HepG2 (cell line): ENCODE results near the gene ZCCHC4. TPM values are rescaled to one million over a fixed set of nuclear protein-coding genes. Genes with fewer than 3 reads are reported as not detected.

Source experiments
- ARID3A ChIP-seq: IDR thresholded peaks from 2 replicates; pipeline ENCODE4 v1.6.1; 2012; ENCODE audit warnings: low read depth, low read length, improper control_type of control experiment
- UBTF ChIP-seq: sonication (generic); formaldehyde crosslinking; IDR thresholded peaks from 2 replicates; pipeline ENCODE4 v1.4.0; 2020; ENCODE audit warnings: mild to moderate bottlenecking, missing genetic modification reagents
- ZNF253 ChIP-seq: sonication (generic); formaldehyde crosslinking; IDR thresholded peaks from 2 replicates; pipeline ENCODE4 v1.8.0; 2022; ENCODE audit warnings: mild to moderate bottlenecking, missing genetic modification reagents, borderline replicate concordance
- ZNF841 ChIP-seq: sonication (generic); formaldehyde crosslinking; IDR thresholded peaks from 2 replicates; pipeline ENCODE4 v1.8.1; 2023; ENCODE audit warnings: missing genetic modification reagents, borderline replicate concordance
- polyA plus RNA-seq, 8 experiments: library from polyadenylated mRNA; depleted of rRNA in 3 of 8; stranded (reverse) in 7 of 8; unstranded in 1 of 8; fragments of >200 nt; fragmentation: Illumina TruSeq in 4 of 8; extraction: Trizol in 4 of 8; gene quantifications; 2 replicates each; pipeline versions ENCODE4 v1.2.1 to v1.2.3, GENCODE V29; 2011 to 2016; ENCODE audit warnings: low read depth in 4 of 8, missing spikeins in 1 of 8, mixed read lengths in 1 of 8; ENCODE audit not compliant: insufficient read depth in 1 of 8
- total RNA-seq, 5 experiments: library from RNA; depleted of rRNA; stranded (reverse); fragments of >200 nt; fragmentation: Illumina TruSeq; extraction: Trizol; gene quantifications; 2 replicates each; pipeline ENCODE4 v1.2.3, GENCODE V29; 2016; ENCODE audit warnings: low read depth in 1 of 5
- TF ChIP-seq, protein P1 (sequence below): sonication (generic); formaldehyde crosslinking; IDR thresholded peaks from 2 replicates; pipeline ENCODE4 v1.9.0; 2021; ENCODE audit warnings: missing genetic modification reagents, mild to moderate bottlenecking, borderline replicate concordance
- TF ChIP-seq, protein P2 (sequence below): sonication (generic); formaldehyde crosslinking; IDR thresholded peaks from 2 replicates; pipeline ENCODE4 v1.4.0; 2020; ENCODE audit warnings: missing genetic modification reagents, borderline replicate concordance

The ZCCHC4 gene
- total and polyA plus RNA-seq, 2 of the 13 experiments (the other 11 are each of a cell fraction or from before 2014, with no cell fraction given), result 13.2 to 15.0 TPM

DNA sequence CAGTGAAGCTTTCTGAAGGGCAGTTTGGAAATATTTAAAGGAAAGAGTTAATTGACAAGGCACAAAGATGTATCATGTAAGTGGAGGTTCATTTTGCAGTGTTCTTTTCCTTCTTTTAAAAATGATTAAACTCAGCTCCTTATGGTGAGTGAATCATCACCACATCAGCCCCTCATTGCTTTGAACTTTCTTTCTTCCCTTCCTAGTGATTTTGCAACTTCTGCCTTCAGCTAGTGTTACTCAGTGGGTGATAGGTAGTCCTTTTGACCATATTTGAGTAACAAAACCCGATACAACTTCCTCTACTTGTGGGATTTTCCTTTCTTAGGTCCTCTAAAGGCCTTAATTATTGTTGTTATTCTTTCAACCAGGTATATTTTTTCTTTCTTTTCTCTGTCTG lies 8.2 kb downstream of the ZCCHC4 start (continued):
- TF ChIP-seq UBTF (CRISPR knock-in tag) (no peak), ZNF841 (CRISPR knock-in tag) (no peak), ARID3A (no peak), ZNF253 (no peak)
- TF ChIP-seq, protein P1, sequence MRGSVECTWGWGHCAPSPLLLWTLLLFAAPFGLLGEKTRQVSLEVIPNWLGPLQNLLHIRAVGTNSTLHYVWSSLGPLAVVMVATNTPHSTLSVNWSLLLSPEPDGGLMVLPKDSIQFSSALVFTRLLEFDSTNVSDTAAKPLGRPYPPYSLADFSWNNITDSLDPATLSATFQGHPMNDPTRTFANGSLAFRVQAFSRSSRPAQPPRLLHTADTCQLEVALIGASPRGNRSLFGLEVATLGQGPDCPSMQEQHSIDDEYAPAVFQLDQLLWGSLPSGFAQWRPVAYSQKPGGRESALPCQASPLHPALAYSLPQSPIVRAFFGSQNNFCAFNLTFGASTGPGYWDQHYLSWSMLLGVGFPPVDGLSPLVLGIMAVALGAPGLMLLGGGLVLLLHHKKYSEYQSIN (CRISPR knock-in tag), result no peak
- TF ChIP-seq, protein P2, sequence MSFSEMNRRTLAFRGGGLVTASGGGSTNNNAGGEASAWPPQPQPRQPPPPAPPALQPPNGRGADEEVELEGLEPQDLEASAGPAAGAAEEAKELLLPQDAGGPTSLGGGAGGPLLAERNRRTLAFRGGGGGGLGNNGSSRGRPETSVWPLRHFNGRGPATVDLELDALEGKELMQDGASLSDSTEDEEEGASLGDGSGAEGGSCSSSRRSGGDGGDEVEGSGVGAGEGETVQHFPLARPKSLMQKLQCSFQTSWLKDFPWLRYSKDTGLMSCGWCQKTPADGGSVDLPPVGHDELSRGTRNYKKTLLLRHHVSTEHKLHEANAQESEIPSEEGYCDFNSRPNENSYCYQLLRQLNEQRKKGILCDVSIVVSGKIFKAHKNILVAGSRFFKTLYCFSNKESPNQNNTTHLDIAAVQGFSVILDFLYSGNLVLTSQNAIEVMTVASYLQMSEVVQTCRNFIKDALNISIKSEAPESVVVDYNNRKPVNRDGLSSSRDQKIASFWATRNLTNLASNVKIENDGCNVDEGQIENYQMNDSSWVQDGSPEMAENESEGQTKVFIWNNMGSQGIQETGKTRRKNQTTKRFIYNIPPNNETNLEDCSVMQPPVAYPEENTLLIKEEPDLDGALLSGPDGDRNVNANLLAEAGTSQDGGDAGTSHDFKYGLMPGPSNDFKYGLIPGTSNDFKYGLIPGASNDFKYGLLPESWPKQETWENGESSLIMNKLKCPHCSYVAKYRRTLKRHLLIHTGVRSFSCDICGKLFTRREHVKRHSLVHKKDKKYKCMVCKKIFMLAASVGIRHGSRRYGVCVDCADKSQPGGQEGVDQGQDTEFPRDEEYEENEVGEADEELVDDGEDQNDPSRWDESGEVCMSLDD (CRISPR knock-in tag), result no peak
- TF ChIP-seq, all 625 proteins: peak for 0
